ENCODE data around the gene SSH2. TPM values are rescaled to one million over a fixed set of nuclear protein-coding genes. Genes with fewer than 3 reads are reported as not detected.

SSH2 gene
- polyA plus RNA-seq, 3 donors = 31.9 to 66.6 (median 54.0) TPM

DNA sequence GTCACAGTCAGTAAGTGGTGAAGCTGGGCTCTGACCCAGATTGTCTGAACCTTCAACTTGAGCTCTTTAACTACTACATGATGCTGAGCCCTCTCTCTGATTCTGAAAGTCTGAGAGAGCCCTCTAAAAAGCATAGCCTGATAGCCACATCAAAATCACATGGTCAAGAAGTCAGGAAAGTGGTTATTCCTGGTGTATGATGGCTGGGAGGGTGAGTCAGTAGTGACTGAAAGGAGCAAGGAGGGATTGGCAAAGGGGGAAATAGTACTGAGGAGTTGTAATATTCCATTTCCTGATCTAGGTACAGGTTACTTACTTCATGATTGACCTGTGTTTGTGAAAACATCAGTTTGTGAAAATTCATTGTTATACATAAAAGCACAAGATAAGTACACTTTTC is 89.1 kb downstream of the SSH2 start:
- Histone ChIP-seq H3K27ac (ENCODE audit: low read depth in 1 of 2, low read length in 2 of 2) (no peak overlapping the region), H2AFZ (ENCODE audit: insufficient read depth, low read depth, low read length, poor library complexity, severe bottlenecking) (no peak overlapping the region), H3K79me2 (ENCODE audit: insufficient read depth, low read length) (peaks cover 5% of the 10 kb centered on the region), H3K4me1 (ENCODE audit: control insufficient read depth in 1 of 2, insufficient read depth in 2 of 2, low read length in 2 of 2) (peaks cover 25 to 28% of the 10 kb centered on the region in 2 donors), H3K36me3 (replicated peaks in 1 of 2; ENCODE audit: control insufficient read depth in 1 of 2, insufficient read depth in 2 of 2, low read length in 2 of 2) (no peaks in the 10 kb centered on the region), H3K4me3 (replicated peaks in 1 of 3; ENCODE audit: low read depth in 2 of 3, low read length in 3 of 3) (no peak overlapping the region), H3K27me3 (ENCODE audit: control insufficient read depth in 2 of 2, insufficient read depth in 2 of 2, low read length in 2 of 2) (no peaks in the 10 kb centered on the region), H3K9ac (ENCODE audit: insufficient read depth, low read length, poor library complexity, severe bottlenecking) (no peak overlapping the region), H3K9me3 (replicated peaks in 1 of 2; ENCODE audit: control insufficient read depth in 1 of 2, insufficient read depth in 1 of 2, low read length in 2 of 2) (no peaks in the 10 kb centered on the region), H3K4me2 (replicated peaks; ENCODE audit: extremely low read depth, low read length, poor library complexity, severe bottlenecking) (no peak overlapping the region), H4K20me1 (ENCODE audit: insufficient read depth, low read length) (no peaks in the 10 kb centered on the region)
- Mint-ChIP-seq H3K27me3 (ENCODE audit: low read depth in 3 of 3) (peaks cover 0 to 2% (median 0%) of the 10 kb centered on the region in 3 donors), H3K4me3 (no peak overlapping the region), H3K36me3 (peaks cover 13 to 18% of the 10 kb centered on the region in 2 donors), H3K9me3 (no peaks in the 10 kb centered on the region), H3K27ac (peak overlapping the region in 1 of 7 donors; percentile 23), H3K4me1 (peaks cover 26% of the 10 kb centered on the region)
- intact Hi-C loops (cut with micrococcal nuclease) = no loop called here
- no peak for DNase-seq
- TF ChIP-seq, protein P1, sequence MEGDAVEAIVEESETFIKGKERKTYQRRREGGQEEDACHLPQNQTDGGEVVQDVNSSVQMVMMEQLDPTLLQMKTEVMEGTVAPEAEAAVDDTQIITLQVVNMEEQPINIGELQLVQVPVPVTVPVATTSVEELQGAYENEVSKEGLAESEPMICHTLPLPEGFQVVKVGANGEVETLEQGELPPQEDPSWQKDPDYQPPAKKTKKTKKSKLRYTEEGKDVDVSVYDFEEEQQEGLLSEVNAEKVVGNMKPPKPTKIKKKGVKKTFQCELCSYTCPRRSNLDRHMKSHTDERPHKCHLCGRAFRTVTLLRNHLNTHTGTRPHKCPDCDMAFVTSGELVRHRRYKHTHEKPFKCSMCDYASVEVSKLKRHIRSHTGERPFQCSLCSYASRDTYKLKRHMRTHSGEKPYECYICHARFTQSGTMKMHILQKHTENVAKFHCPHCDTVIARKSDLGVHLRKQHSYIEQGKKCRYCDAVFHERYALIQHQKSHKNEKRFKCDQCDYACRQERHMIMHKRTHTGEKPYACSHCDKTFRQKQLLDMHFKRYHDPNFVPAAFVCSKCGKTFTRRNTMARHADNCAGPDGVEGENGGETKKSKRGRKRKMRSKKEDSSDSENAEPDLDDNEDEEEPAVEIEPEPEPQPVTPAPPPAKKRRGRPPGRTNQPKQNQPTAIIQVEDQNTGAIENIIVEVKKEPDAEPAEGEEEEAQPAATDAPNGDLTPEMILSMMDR (IDR thresholded peaks at IDR 0.05) = no peak

DNA sequence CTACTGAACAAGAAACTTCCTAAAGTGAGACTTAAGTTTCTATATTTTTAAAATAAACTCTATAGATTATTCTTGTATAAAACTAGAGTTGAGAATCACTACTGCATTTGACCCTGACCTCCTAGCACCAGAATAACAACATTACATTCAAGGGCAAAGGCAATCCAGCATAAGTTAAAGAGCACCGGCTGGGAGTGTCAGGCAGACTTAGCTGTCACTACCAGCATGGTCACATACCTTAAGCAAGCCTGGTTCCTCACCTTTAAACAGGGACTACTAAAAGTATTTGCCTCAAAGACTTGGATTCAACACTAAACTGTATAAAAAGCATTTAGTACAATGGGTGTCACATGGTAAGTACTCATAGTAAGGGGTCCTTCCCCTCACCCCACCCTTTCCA is 90.4 kb downstream of the SSH2 start:
- no peak overlapping the region for H3K4me2 ChIP-seq (replicated peaks; ENCODE audit: extremely low read depth, low read length, poor library complexity, severe bottlenecking)
- peaks cover 25 to 28% of the 10 kb centered on the region in 2 donors for H3K4me1 ChIP-seq (ENCODE audit: control insufficient read depth in 1 of 2, insufficient read depth in 2 of 2, low read length in 2 of 2)
- no peaks in the 10 kb centered on the region for H4K20me1 ChIP-seq (ENCODE audit: insufficient read depth, low read length)
- no peak overlapping the region for H3K4me3 ChIP-seq (replicated peaks in 1 of 3; ENCODE audit: low read depth in 2 of 3, low read length in 3 of 3)
- peaks cover 31% of the 10 kb centered on the region for H3K4me1 Mint-ChIP-seq
- H3K27me3 Mint-ChIP-seq (ENCODE audit: low read depth in 3 of 3) = peaks cover 0 to 2% (median 0%) of the 10 kb centered on the region in 3 donors
- H3K27ac ChIP-seq (ENCODE audit: low read depth in 1 of 2, low read length in 2 of 2) = no peak overlapping the region
- intact Hi-C loops (cut with micrococcal nuclease) = no loop called here
- no peak for DNase-seq
- no peak overlapping the region for H2AFZ ChIP-seq (ENCODE audit: insufficient read depth, low read depth, low read length, poor library complexity, severe bottlenecking)
- no peak overlapping the region for H3K27ac Mint-ChIP-seq
- no peaks in the 10 kb centered on the region for H3K36me3 ChIP-seq (replicated peaks in 1 of 2; ENCODE audit: control insufficient read depth in 1 of 2, insufficient read depth in 2 of 2, low read length in 2 of 2)
- H3K36me3 Mint-ChIP-seq = peaks cover 10% of the 10 kb centered on the region in 2 donors
- no peaks in the 10 kb centered on the region for H3K9me3 Mint-ChIP-seq
- TF ChIP-seq, protein P1 (IDR thresholded peaks at IDR 0.05) = no peak
- H3K9me3 ChIP-seq (replicated peaks in 1 of 2; ENCODE audit: control insufficient read depth in 1 of 2, insufficient read depth in 1 of 2, low read length in 2 of 2) = no peaks in the 10 kb centered on the region
- peaks cover 5% of the 10 kb centered on the region for H3K79me2 ChIP-seq (ENCODE audit: insufficient read depth, low read length)
- no peak overlapping the region for H3K9ac ChIP-seq (ENCODE audit: insufficient read depth, low read length, poor library complexity, severe bottlenecking)
- no peaks in the 10 kb centered on the region for H3K27me3 ChIP-seq (ENCODE audit: control insufficient read depth in 2 of 2, insufficient read depth in 2 of 2, low read length in 2 of 2)
- WGBS (ENCODE audit: insufficient coverage) = 100% methylated on average over 1 of the region's 1 CpG
- no peak overlapping the region for H3K4me3 Mint-ChIP-seq
